ENCODE data around the gene ADAMTS1.

- TF ChIP-seq CTCF (IDR thresholded peaks at IDR 0.05; ENCODE audit: insufficient read depth, low read depth, low read length) (no peak), EZH2 (IDR thresholded peaks at IDR 0.05; ENCODE audit: insufficient read depth, low read length) (no peak)
Observed at GRCh38 chr21:26884436-26884835, 39.2 kb upstream of the ADAMTS1 start.

All from astrocyte (in vitro differentiated cells and primary cell).